Posterior cingulate gyrus (tissue), 11 donors: ENCODE results near the gene GPR27.

Experiments used
- DNase-seq, 10 donors: peaks; one replicate each; pipeline versions ENCODE4 v3.0.0 to v3.0.0-alpha.2; 2020 to 2021; ENCODE audit warnings: mixed read lengths in 3 of 10
- intact Hi-C: fragments of 100-400 bp; cut with DNase I; formaldehyde crosslinking; loops from one replicate; pipeline ENCODE4 v1.15.1; 2023

Gene GPR27

GRCh38 chr3:71728632-71729342 is 24.9 kb upstream of the GPR27 start:
- peak in 9 of 10 donors; percentile 28 to 94 (median 62) for DNase-seq
- intact Hi-C loops: loop anchor here (10.0 kb wide), 1 partner anchor 1356 kb away; no protein-coding TSS in a partner anchor

- no peak for DNase-seq
- intact Hi-C loops: no loop called here
Observed at GRCh38 chr3:71732637-71733036, 21.0 kb upstream of the GPR27 start.

- intact Hi-C loops: no loop called here
- DNase-seq: no peak
Observed at GRCh38 chr3:71733319-71733718, 20.3 kb upstream of the GPR27 start.

- DNase-seq: no peak
- intact Hi-C loops: no loop called here
Observed at GRCh38 chr3:71734881-71735280, 18.8 kb upstream of the GPR27 start.

GRCh38 chr3:71742621-71743020 is 11.0 kb upstream of the GPR27 start:
- intact Hi-C loops: no loop called here
- no peak for DNase-seq

- DNase-seq: no peak
- intact Hi-C loops: no loop called here
Observed at GRCh38 chr3:71744738-71745137, 8.9 kb upstream of the GPR27 start.

GRCh38 chr3:71751602-71752001 is 2.1 kb upstream of the GPR27 start:
- no peak for DNase-seq
- intact Hi-C loops: no loop called here

- peak in 1 of 10 donors; percentile 75 for DNase-seq
Observed at GRCh38 chr3:71752831-71753700, 589 bp upstream of the GPR27 start.

GRCh38 chr3:71754610-71755253 is 1.1 kb downstream of the GPR27 start:
- intact Hi-C loops: no loop called here
- DNase-seq: peak in 2 of 10 donors; percentile 11 to 63

More at GRCh38 chr3:71752831-71753700, 589 bp upstream of the GPR27 start:
- intact Hi-C loops: no loop called here

GRCh38 chr3:71758091-71758490 is 4.4 kb downstream of the GPR27 start:
- intact Hi-C loops: no loop called here
- DNase-seq: no peak

GRCh38 chr3:71759401-71759800 is 5.7 kb downstream of the GPR27 start:
- DNase-seq: peak in 1 of 10 donors; percentile 68
- intact Hi-C loops: no loop called here

- no peak for DNase-seq
- intact Hi-C loops: no loop called here
Observed at GRCh38 chr3:71760140-71760539, 6.5 kb downstream of the GPR27 start.

- intact Hi-C loops: no loop called here
- no peak for DNase-seq
Observed at GRCh38 chr3:71763426-71763825, 9.8 kb downstream of the GPR27 start.

GRCh38 chr3:71771126-71771525 is 17.5 kb downstream of the GPR27 start:
- intact Hi-C loops: no loop called here
- DNase-seq: no peak

- intact Hi-C loops: no loop called here
Observed at GRCh38 chr3:71771884-71772283, 18.2 kb downstream of the GPR27 start.

GRCh38 chr3:71776538-71776937 is 22.9 kb downstream of the GPR27 start:
- DNase-seq: no peak
- intact Hi-C loops: no loop called here

More at GRCh38 chr3:71771884-71772283, 18.2 kb downstream of the GPR27 start:
- DNase-seq: no peak

GRCh38 chr3:71778353-71778752 is 24.7 kb downstream of the GPR27 start:
- no peak for DNase-seq
- intact Hi-C loops: no loop called here

- intact Hi-C loops: no loop called here
- DNase-seq: no peak
Observed at GRCh38 chr3:71779674-71780377, 26.2 kb downstream of the GPR27 start.

- intact Hi-C loops: no loop called here
- DNase-seq: no peak
Observed at GRCh38 chr3:71780430-71780829, 26.8 kb downstream of the GPR27 start.

GRCh38 chr3:71783152-71783551 is 29.5 kb downstream of the GPR27 start:
- intact Hi-C loops: no loop called here
- no peak for DNase-seq
